HG03457 (cell line): ENCODE data around the gene SYNE1.
"Not testable (repeated sequence)": the region's sequence is repeated elsewhere in the genome, so short reads cannot be mapped to it uniquely, and the experiment has no call there.

ENCODE experiments used
- ATAC-seq: cut with Tn5 transposase; IDR thresholded peaks from one replicate; pipeline ENCODE4 v1.9.1; 2021; ENCODE audit warnings: moderate number of reproducible peaks; ENCODE audit not compliant: unreplicated experiment

Gene SYNE1

GRCh38 chr6:152492281-152492680 lies 144.9 kb downstream of the SYNE1 start:
- not testable (repeated sequence) for ATAC-seq

- ATAC-seq: not testable (repeated sequence)
Observed at GRCh38 chr6:152491501-152491900, 145.7 kb downstream of the SYNE1 start.

DNA sequence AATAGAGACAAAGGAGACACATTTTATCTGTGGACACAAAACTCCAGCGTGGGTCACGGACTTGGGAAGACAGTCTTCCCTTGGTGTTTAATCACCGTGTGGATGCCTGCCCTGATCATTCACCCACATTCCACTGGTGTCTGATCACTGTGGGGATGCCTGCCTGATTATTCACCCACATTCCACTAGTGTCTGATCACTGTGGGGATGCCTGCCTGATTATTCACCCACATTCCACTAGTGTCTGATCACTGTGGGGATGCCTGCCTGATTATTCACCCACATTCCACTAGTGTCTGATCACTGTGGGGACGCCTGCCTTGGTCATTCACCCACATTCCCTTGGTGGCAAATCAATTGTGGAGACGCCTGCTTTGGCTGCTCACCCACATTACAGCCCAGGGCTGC lies 146.2 kb downstream of the SYNE1 start:
- not testable (repeated sequence) for ATAC-seq

GRCh38 chr6:152484806-152485205 lies 152.4 kb downstream of the SYNE1 start:
- ATAC-seq: no peak

- no peak for ATAC-seq
Observed at GRCh38 chr6:152482289-152482688, 154.9 kb downstream of the SYNE1 start.

- ATAC-seq: no peak
Observed at GRCh38 chr6:152478377-152479010, 158.7 kb downstream of the SYNE1 start.

DNA sequence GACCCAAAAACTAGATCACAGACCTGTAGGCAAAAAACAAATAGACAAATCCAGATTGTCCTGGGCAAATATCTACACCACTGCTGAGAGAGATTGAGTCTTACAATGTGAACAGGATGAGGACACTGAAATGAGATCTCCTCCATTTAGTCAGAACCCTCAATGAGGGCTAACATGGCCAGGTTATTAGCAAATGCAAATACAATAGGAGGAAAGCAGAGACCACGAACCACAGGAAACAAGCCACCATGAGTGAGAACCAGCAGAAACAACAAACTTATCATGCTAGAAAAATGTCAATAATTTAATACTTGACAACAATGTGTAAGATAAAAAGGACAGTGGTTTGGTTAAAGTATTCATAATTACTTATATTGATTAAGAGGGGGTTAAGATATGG lies 162.8 kb downstream of the SYNE1 start:
- ATAC-seq: no peak

DNA sequence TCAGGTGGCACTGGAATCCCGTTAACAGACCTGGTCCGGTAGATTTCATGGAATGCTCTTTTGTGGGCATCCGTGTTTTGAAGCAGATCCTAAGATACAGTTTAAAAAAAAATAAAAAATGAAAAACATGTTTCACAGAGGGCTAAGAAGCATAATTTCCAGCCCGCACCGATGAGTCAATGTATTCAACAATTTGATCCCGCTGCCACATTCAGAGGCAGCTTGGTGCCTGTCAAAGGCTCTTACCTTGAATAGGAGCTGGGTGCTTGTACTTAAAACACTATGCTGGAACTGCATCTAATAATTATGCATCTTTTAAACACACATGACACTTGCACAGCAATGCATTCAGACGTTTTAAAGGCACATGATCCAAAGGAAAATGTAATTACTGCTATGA lies 164.8 kb downstream of the SYNE1 start:
- no peak for ATAC-seq

DNA sequence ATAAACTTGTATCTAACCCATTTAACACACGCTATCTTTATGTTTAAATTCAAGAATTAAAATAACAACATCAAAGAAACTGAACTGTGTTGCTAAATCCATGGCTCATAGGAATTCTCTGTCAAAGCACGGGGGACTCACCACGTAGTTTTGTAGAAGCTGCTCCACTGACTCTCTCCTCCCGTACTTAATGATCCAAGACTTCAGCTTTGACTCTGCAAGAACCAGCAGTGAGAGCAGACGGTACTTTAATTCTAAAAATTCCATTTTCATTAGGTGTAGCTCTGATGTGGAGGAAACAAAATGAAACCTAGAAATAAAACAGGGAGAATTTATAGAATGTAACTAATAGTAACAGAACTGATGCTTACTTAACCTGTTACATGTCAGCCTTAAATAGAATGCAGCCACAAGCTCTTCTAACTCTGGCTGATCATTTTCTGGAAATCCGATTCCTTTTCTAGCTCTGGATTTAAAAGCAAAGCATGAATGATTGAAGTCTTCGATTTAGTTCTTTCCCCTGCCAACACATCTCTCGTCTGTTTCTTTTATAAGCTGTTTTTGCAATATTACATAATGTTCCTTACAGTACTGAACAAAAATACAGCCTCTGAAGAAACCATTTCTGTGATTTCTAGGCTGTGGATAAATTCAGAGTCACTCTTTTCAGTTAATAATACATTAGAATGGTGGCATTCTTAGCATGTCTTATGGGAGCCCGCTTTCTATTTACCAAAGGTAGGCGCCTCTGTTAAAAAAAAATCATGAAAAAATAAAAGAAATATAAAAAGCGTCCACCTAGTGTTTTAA lies 165.5 kb downstream of the SYNE1 start:
- ATAC-seq: no peak

- ATAC-seq: no peak
Observed at GRCh38 chr6:152463164-152463563, 174.0 kb downstream of the SYNE1 start.

DNA sequence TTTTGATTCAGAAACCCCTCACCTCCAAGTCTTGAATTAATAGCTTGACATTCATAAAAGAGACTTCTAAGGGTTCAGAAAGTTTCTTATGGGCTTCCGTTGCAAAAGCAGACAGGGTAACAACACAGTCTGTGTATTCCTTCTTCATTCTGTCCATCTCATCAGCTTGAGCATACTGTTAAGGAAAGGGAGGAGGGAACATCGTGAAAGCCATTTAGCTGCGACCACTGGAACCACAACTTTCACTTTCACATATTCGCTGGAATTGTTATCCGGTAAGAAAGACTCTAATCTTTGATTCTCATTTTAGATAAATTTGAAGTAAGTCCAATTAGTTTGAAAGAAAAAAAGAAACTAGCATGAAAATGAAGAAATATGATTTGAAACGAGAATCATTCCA lies 174.4 kb downstream of the SYNE1 start:
- ATAC-seq: no peak

GRCh38 chr6:152461556-152461955 lies 175.6 kb downstream of the SYNE1 start:
- no peak for ATAC-seq

DNA sequence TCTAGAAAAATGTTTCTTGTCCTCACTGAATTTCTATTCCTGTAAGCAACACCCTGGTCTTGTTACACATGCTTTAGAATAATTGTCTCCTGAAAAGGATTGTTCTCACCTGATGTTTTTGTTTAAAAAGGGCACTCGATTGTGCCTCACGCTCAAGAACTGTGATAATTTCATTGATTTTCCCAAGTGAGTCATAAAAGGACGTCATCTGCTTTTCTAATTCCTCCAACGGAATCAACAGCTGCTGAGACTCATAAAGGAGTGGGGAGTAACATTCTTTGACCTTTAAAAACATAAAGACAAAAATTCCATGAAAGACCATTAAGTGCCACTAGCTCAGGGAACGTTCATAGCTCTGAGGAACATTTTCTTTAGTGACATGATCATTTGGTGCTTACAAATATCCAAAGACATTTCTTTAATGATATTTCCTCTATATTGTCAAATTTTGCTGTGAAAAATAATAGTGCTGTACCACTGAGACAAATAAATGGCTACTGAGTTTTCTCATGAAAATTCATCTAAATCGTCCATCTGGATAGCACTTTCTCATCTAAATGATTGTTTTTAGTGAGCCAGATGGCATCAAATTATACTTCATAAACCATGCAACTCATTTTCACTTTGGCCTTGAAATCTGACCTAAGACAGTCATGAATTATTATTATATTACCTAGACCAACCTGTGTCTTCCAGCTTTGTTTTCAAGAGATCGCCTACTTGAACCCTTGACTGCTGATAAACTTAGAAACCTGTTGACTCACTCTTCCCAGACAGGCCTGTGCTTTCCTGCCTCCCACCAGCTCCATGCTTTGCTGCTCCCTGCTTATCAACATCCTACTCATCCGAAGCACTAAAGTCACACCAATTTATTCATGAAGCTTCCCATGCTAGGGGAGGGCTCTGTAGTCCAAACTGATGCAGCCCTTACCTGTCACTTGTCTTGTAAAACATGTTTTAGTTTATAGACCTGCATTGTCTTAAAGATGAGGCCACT lies 178.2 kb downstream of the SYNE1 start:
- ATAC-seq: no peak

- no peak for ATAC-seq
Observed at GRCh38 chr6:152457949-152458624, 179.1 kb downstream of the SYNE1 start.

DNA sequence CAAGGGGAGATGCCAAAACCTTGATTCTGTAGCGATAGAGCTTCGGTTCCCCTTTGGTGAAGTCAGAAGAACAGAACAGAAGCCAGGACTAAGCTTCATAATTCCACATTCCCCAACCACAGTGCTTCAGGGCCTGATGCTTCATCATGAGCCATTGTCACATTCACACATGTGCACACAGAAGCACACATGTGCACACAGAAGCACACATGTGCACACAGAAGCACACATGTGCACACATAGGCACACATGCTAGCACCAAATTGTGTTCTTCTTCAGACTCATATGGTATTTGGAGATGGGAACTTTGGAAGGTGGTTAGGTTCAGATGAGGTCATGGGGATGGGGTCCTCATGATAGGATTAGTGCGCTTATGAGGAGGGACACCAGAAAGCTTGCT lies 183.2 kb downstream of the SYNE1 start:
- no peak for ATAC-seq

GRCh38 chr6:152453421-152453820 lies 183.7 kb downstream of the SYNE1 start:
- no peak for ATAC-seq

GRCh38 chr6:152452639-152453038 lies 184.5 kb downstream of the SYNE1 start:
- no peak for ATAC-seq

GRCh38 chr6:152450519-152450918 lies 186.6 kb downstream of the SYNE1 start:
- no peak for ATAC-seq

DNA sequence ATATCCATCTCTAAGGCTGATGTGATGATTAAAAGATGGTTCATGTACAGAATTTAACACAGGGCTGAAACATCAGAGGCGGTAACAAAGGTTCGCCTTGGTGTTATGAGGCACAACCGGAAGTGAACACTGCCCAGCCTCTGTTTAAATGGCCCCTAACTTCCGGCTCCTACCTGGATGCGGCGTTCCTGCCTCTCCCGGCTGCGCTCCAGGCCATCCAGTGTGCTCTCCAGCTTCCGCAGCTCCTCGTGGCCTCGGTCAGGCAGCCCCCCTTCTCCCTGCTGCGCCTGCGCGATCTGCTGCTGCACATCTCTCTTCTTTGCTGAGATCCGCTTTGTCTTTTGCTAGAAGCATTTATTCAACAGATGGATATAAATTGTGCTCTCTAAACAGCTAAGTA lies 195.3 kb downstream of the SYNE1 start:
- ATAC-seq: no peak

DNA sequence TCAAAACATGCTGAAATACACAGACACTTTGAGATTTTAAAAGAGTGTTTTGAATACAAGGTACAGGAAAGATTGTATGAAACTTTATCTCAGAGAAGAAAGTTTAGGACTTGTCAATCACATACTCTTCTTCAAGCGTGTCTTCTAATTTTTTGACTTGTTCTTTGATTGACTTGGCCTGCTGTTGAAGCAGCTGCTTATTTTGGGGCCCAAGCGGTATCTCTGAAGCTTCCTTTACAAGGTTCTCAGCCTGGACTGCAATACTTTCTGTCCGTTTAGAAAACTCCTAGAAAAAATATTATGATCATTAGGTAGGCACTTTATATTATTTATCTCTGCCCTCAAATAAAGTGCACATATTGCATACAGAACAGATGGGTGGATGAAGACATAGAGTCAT lies 201.3 kb downstream of the SYNE1 start:
- ATAC-seq: no peak

DNA sequence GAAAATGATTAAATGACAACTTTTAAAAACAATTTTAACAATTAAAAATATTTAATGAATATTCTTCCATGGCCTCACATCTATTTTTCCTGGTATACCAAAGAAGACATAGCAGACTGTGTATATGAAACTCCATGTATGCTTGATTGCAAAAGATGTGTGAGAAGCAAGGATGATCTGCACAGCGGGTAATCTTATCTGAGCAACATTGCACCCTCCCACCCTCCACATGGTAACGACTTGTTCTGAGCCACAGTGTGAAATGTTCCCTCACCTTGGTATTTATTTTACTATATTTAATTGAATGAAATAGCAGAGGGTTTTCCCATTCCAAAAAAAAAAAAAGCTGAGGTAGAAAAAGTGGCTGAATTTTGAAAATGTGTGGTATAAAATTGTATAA lies 204.4 kb downstream of the SYNE1 start:
- ATAC-seq: no peak
